Lung (tissue), 12 donors: ENCODE data around the gene FAAP20. TPM values are rescaled to one million over a fixed set of nuclear protein-coding genes. Genes with fewer than 3 reads are reported as not detected.
"Not testable (repeated sequence)": the region's sequence is repeated elsewhere in the genome, so short reads cannot be mapped to it uniquely, and the experiment has no call there.

Experiments
- ATAC-seq: fragments of 200-7000 bp; cut with Tn5 transposase; one replicate; pipeline ENCODE4 v1.9.1; 2020; ENCODE audit warnings: moderate number of reproducible peaks; ENCODE audit not compliant: insufficient read depth, low FRiP score
- DNase-seq, 3 donors: peaks; one replicate each; pipeline ENCODE4 v3.0.0-alpha.2; 2013 to 2017
- H3K27ac ChIP-seq, 2 donors: one replicate each; pipeline ENCODE4 v1.5.1; 2013; ENCODE audit warnings: mild to moderate bottlenecking in 2 of 2, moderate library complexity in 2 of 2, control low read depth in 1 of 2, inconsistent platforms in 1 of 2, low read depth in 1 of 2, low read length in 1 of 2
- H3K27me3 ChIP-seq, 3 donors: one replicate each; pipeline ENCODE4 v1.5.1; 2013; ENCODE audit warnings: low read length in 2 of 3; ENCODE audit not compliant: control insufficient read depth in 3 of 3, insufficient read depth in 3 of 3
- H3K36me3 ChIP-seq, 4 donors: one replicate each; pipeline ENCODE4 v1.5.1; 2013; ENCODE audit warnings: low read length in 4 of 4, mild to moderate bottlenecking in 1 of 4, moderate library complexity in 1 of 4; ENCODE audit not compliant: control insufficient read depth in 4 of 4, insufficient read depth in 4 of 4
- H3K4me1 ChIP-seq, 5 donors: one replicate each; pipeline ENCODE4 v1.5.1; 2013; ENCODE audit warnings: low read length in 5 of 5, mild to moderate bottlenecking in 2 of 5, moderate library complexity in 1 of 5; ENCODE audit not compliant: control insufficient read depth in 5 of 5, insufficient read depth in 5 of 5
- H3K4me3 ChIP-seq: one replicate; pipeline ENCODE4 v1.5.1; 2013; ENCODE audit warnings: mild to moderate bottlenecking, control low read depth, moderate library complexity
- H3K9ac ChIP-seq, 2 donors: one replicate each; pipeline ENCODE4 v1.5.1; 2013; ENCODE audit warnings: low read length in 2 of 2, control low read depth in 1 of 2; ENCODE audit not compliant: insufficient read depth in 1 of 2
- H3K9me3 ChIP-seq, 4 donors: one replicate each; pipeline ENCODE4 v1.5.1; 2013; ENCODE audit warnings: low read length in 3 of 4, mild to moderate bottlenecking in 1 of 4, moderate library complexity in 1 of 4; ENCODE audit not compliant: control insufficient read depth in 4 of 4, insufficient read depth in 3 of 4
- CTCF ChIP-seq: IDR thresholded peaks from 2 replicates; pipeline ENCODE4 v1.5.1; 2012; ENCODE audit warnings: mild to moderate bottlenecking; ENCODE audit errors: control extremely low read depth, extremely low read depth
- WGBS, 2 donors: extraction: QIAGEN DNeasy Blood & Tissue Kit; methylation state at CpG; one replicate each; pipeline ENCODE4 v1.1.7; 2013; 5-methylcytosine and 5-hydroxymethylcytosine counted together
- polyA plus RNA-seq, 2 donors: library from polyadenylated mRNA; stranded (reverse); fragments of 200-250 nt; gene quantifications; one replicate each; pipeline ENCODE4 v1.2.1, GENCODE V29; 2013
- total RNA-seq, 2 donors: library from RNA; depleted of rRNA in 1 of 2; stranded (reverse); fragments of >200 nt in 1 of 2; gene quantifications; one replicate each; pipeline ENCODE4 v1.2.1, GENCODE V29; 2014 to 2021
- donor health status: control.
- donor health status: control.
- donor health status: Bipolar disorder and iron deficiency.
- donor health status: healthy.
- donor health status: DM: yes; HTN: yes; CAD: no.

The FAAP20 gene
- total and polyA plus RNA-seq, 4 donors = 16.8 to 87.9 (median 68.4) TPM

GRCh38 chr1:2151252-2151651 is 43.3 kb downstream of the FAAP20 start:
- H3K27ac ChIP-seq = peak overlapping the region in 1 of 2 donors; percentile 52
- ATAC-seq = peak; percentile 44
- WGBS, 2 donors = 23 to 54% methylated on average over 10 of the region's 10 CpGs
- peaks cover 0 to 4% (median 0%) of the 10 kb centered on the region in 4 donors for H3K9me3 ChIP-seq
- H3K27me3 ChIP-seq = no peaks in the 10 kb centered on the region
- H3K9ac ChIP-seq = no peak overlapping the region
- no peak for DNase-seq
- TF ChIP-seq CTCF = no peak
- peaks cover 0 to 7% (median 0%) of the 10 kb centered on the region in 5 donors for H3K4me1 ChIP-seq
- H3K4me3 ChIP-seq = no peak overlapping the region
- peaks cover 0 to 12% (median 2%) of the 10 kb centered on the region in 4 donors for H3K36me3 ChIP-seq

- no peak for ATAC-seq
- no peak for TF ChIP-seq CTCF
These were observed 43.8 kb downstream of the FAAP20 start for GRCh38 chr1:2150801-2151200.

GRCh38 chr1:2148691-2149090 is 45.9 kb downstream of the FAAP20 start:
- peaks cover 0 to 7% (median 0%) of the 10 kb centered on the region in 5 donors for H3K4me1 ChIP-seq
- peak overlapping the region in 1 of 2 donors; percentile 60 for H3K27ac ChIP-seq
- H3K9ac ChIP-seq = no peak overlapping the region
- H3K36me3 ChIP-seq = peaks cover 0 to 10% (median 0%) of the 10 kb centered on the region in 4 donors
- peaks cover 0 to 2% (median 0%) of the 10 kb centered on the region in 4 donors for H3K9me3 ChIP-seq
- WGBS, 2 donors = 22 to 43% methylated on average over 14 of the region's 14 CpGs
- H3K4me3 ChIP-seq = no peak overlapping the region
- DNase-seq = peak in 1 of 3 donors; percentile 56
- ATAC-seq = no peak
- no peak for TF ChIP-seq CTCF
- H3K27me3 ChIP-seq = no peaks in the 10 kb centered on the region

More at GRCh38 chr1:2150801-2151200, 43.8 kb downstream of the FAAP20 start:
- no peak for DNase-seq
- peaks cover 0 to 7% (median 0%) of the 10 kb centered on the region in 5 donors for H3K4me1 ChIP-seq
- H3K4me3 ChIP-seq = no peak overlapping the region
- H3K36me3 ChIP-seq = peaks cover 0 to 14% (median 2%) of the 10 kb centered on the region in 4 donors
- peaks cover 0 to 4% (median 0%) of the 10 kb centered on the region in 4 donors for H3K9me3 ChIP-seq
- no peak overlapping the region for H3K9ac ChIP-seq
- 48 to 79% methylated on average over 19 of the region's 19 CpGs for WGBS, 2 donors
- peak overlapping the region in 1 of 2 donors; percentile 52 for H3K27ac ChIP-seq
- H3K27me3 ChIP-seq = no peaks in the 10 kb centered on the region

GRCh38 chr1:2147869-2148268 is 46.7 kb downstream of the FAAP20 start:
- not testable (repeated sequence) for H3K27ac ChIP-seq

More at GRCh38 chr1:2147869-2148268, 46.7 kb downstream of the FAAP20 start:
- 98 to 99% methylated on average over 5 of the region's 5 CpGs for WGBS, 2 donors
- not testable (repeated sequence) for H3K27me3 ChIP-seq, DNase-seq, H3K9me3 ChIP-seq, H3K9ac ChIP-seq, H3K36me3 ChIP-seq, H3K4me3 ChIP-seq, H3K4me1 ChIP-seq, ATAC-seq
